Measurements from ENCODE around the gene FAM168B. TPM values are rescaled to one million over a fixed set of nuclear protein-coding genes. Genes with fewer than 3 reads are reported as not detected.

Gene FAM168B
- total RNA-seq, 1 experiment from 2014 or later = 81.4 TPM

GRCh38 chr2:131121464-131121863 is 28.2 kb upstream of the FAM168B start:
- Histone ChIP-seq H3K79me1 (ENCODE audit: insufficient read depth, low read depth, low read length, poor library complexity, severe bottlenecking) (peaks cover 3% of the 10 kb centered on the region), H3K23ac (ENCODE audit: insufficient read length, low read depth, low read length) (no peak overlapping the region), H3K14ac (ENCODE audit: insufficient read depth, low read length) (no peak overlapping the region), H2BK12ac (ENCODE audit: insufficient read length, low read depth, low read length) (no peak overlapping the region), H3K79me2 (ENCODE audit: insufficient read depth, low read length) (peaks cover 14% of the 10 kb centered on the region; the same call in 1 of the 2 replicates), H3K23me2 (ENCODE audit: insufficient read length, low read depth, low read length, poor library complexity, severe bottlenecking) (no peaks in the 10 kb centered on the region), H2BK5ac (ENCODE audit: insufficient read length, low read length) (no peak overlapping the region), H2BK120ac (ENCODE audit: low read depth, low read length, poor library complexity, severe bottlenecking) (no peak overlapping the region), H3K9ac (ENCODE audit: extremely low read depth, insufficient read length, low read length) (no peak overlapping the region), H4K5ac (ENCODE audit: insufficient read length, low read depth, low read length) (no peak overlapping the region), H3K4me2 (ENCODE audit: insufficient read depth, insufficient read length, low read length) (no peak overlapping the region), H3K4me1 (ENCODE audit: insufficient read depth, low read length) (no peaks in the 10 kb centered on the region), H3K4ac (ENCODE audit: low read depth, low read length) (no peak overlapping the region), H3K27me3 (ENCODE audit: insufficient read depth, low read length) (no peaks in the 10 kb centered on the region), H2AK5ac (ENCODE audit: insufficient read length, low read length) (no peak overlapping the region), H3K27ac (ENCODE audit: insufficient read length, low read depth, low read length) (no peak overlapping the region), H2AFZ (ENCODE audit: low read length) (no peak overlapping the region), H3K18ac (ENCODE audit: insufficient read length, low read depth, low read length) (no peak overlapping the region), H2BK20ac (ENCODE audit: low read depth, low read length, poor library complexity, severe bottlenecking) (no peak overlapping the region), H4K8ac (replicated peaks; ENCODE audit: insufficient read length, low read depth, low read length) (no peak overlapping the region), H4K91ac (ENCODE audit: insufficient read length, low read depth, low read length) (no peak overlapping the region), H2BK15ac (ENCODE audit: low read depth, low read length) (no peak overlapping the region), H4K20me1 (ENCODE audit: control insufficient read depth, insufficient read depth, insufficient read length) (no peaks in the 10 kb centered on the region), H3K9me3 (ENCODE audit: control insufficient read depth, low read depth, low read length) (no peaks in the 10 kb centered on the region), H3K56ac (ENCODE audit: insufficient read length, low read depth, low read length) (no peak overlapping the region), H3T11ph (ENCODE audit: low read length) (no peak overlapping the region)
- peaks cover 27 to 39% (median 38%) of the 10 kb centered on the region in 3 experiments for H3K36me3 Mint-ChIP-seq (ENCODE audit: insufficient read depth in 1 of 3, low read depth in 3 of 3)
- no peak for DNase-seq
- H3K9me3 Mint-ChIP-seq = no peaks in the 10 kb centered on the region; a peak in 1 of 5 replicates
- peaks cover 6 to 8% of the 10 kb centered on the region in 2 experiments; a peak in 3 of 4 replicates for H3K4me1 Mint-ChIP-seq
- H3K27ac Mint-ChIP-seq = no peak overlapping the region
- H3K27me3 Mint-ChIP-seq (ENCODE audit: low read depth) = no peaks in the 10 kb centered on the region; the same call in 1 of the 2 replicates
- WGBS (ENCODE audit: extremely low coverage, insufficient read length, low lambda C conversion rate) = no CpG with 5 or more reads among the region's 4 CpGs
- no peak for TF ChIP-seq CTCF (conservative IDR thresholded peaks at IDR 0.05)
- no peak overlapping the region for H3K4me3 Mint-ChIP-seq

Data from H9 (cell line).